Limb (tissue), 2 donors: Measurements from ENCODE around the gene GPANK1.

Experiments
- DNase-seq, 2 donors: peaks; one replicate each; pipeline ENCODE4 v3.0.0-alpha.2; 2016; ENCODE audit errors: extremely low spot score in 2 of 2

GPANK1 gene

GRCh38 chr6:31620586-31621319 is 44.0 kb downstream of the GPANK1 start, which contains the start of gene PRRC2A:
TSS of gene PRRC2A (plus strand) at chr6:31620715. CDS start at chr6:31622790, 2,075 bp downstream.
- peak in 1 of 2 donors; percentile 81 for DNase-seq

GRCh38 chr6:31619805-31620585 is 44.8 kb downstream of the GPANK1 start:
- DNase-seq = peak; percentile 98 to 100

GRCh38 chr6:31617010-31617409 is 47.8 kb downstream of the GPANK1 start:
- no peak for DNase-seq

- no peak for DNase-seq
Observed at GRCh38 chr6:31615748-31616147, 49.0 kb downstream of the GPANK1 start.

GRCh38 chr6:31614684-31615578 is 49.9 kb downstream of the GPANK1 start, which contains the start of gene AIF1:
TSS of gene AIF1 (plus strand) at chr6:31615234. CDS start at chr6:31615330, 96 bp downstream.
- DNase-seq = no peak

- DNase-seq = no peak
Observed at GRCh38 chr6:31614075-31614619, 50.6 kb downstream of the GPANK1 start.
